HL-60 (cell line): Measurements from ENCODE around the gene CCM2.

Source experiments
- DNase-seq, 2 experiments: peaks; one replicate each; pipeline ENCODE4 v3.0.0-alpha.2; 2010 to 2020; ENCODE audit warnings: low read depth in 1 of 2, low spot score in 1 of 2
- H3K27ac ChIP-seq: fragments of 250-450 bp; sonication (Bioruptor Pico); replicated peaks from 2 replicates; pipeline ENCODE4 v1.5.1; 2020; ENCODE audit warnings: mild to moderate bottlenecking, moderate library complexity
- H3K27me3 ChIP-seq: fragments of 250-450 bp; sonication (Bioruptor Pico); 2 replicates; pipeline ENCODE4 v1.5.1; 2021; ENCODE audit warnings: mild to moderate bottlenecking, moderate library complexity; ENCODE audit not compliant: insufficient read depth, poor library complexity, severe bottlenecking
- H3K4me3 ChIP-seq: replicated peaks from 2 replicates; pipeline ENCODE4 v1.5.1; 2011; ENCODE audit warnings: mild to moderate bottlenecking, control low read depth, low read length; ENCODE audit not compliant: insufficient read depth
- GABPA ChIP-seq: IDR thresholded peaks from 2 replicates; pipeline ENCODE4 v1.6.1; 2012; ENCODE audit warnings: low read depth
- POLR2AphosphoS5 ChIP-seq: IDR thresholded peaks from 2 replicates; pipeline ENCODE4 v1.6.1; 2012; ENCODE audit warnings: low read depth
- SPI1 ChIP-seq: IDR thresholded peaks from 2 replicates; pipeline ENCODE4 v1.6.1; 2012; ENCODE audit warnings: low read depth, mild to moderate bottlenecking, borderline replicate concordance
- TF ChIP-seq, protein P1 (sequence below): IDR thresholded peaks from one replicate; pipeline ENCODE4 v1.5.1; 2011; ENCODE audit warnings: low read length, control low read depth, inconsistent platforms; ENCODE audit not compliant: insufficient read depth
- TF ChIP-seq, protein P2 (sequence below): IDR thresholded peaks from 2 replicates; pipeline ENCODE4 v1.6.1; 2012; ENCODE audit warnings: low read depth; ENCODE audit not compliant: insufficient replicate concordance

The CCM2 gene

DNA sequence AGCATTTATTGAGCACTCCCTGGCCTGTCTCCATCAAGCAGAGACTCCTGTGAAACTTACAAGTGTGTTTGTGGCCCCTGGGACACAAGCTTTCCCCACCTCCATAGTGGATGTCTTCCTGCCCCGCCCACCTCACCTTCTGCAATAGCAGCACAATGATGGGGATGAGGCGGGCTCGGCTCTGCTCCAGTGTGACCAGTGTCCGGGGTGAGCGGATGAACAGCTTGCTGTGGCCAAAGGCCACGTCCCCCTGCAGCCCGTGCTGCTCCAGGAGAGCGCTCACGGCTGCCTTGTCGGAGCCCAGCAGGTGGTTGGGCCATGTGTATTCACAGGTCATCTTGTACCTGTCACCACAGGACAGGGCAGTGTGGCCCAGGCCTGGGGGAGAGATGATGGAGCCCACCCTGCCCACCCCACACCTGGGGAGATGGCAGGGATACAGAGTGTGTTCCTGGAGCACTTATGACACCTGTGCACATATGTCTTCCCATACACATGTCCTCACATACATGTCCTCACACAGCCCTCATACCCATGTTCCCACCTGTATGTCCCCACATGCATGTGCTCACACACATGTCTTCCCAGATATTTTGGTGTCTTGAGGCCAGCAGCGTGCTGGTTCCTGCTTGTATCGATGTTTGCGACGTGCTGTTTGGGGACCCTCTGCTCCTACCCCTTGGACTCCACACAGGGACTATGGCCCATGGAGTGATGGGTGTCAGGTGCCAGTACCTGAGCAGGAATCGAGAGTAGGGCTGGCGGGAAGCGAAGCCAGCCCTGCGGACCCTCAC is 33.9 kb upstream of the CCM2 start:
- Histone ChIP-seq H3K27me3 (no peaks in the 10 kb centered on the region), H3K27ac (no peak overlapping the region), H3K4me3 (no peak overlapping the region)
- DNase-seq = no peak
- TF ChIP-seq, protein P1, sequence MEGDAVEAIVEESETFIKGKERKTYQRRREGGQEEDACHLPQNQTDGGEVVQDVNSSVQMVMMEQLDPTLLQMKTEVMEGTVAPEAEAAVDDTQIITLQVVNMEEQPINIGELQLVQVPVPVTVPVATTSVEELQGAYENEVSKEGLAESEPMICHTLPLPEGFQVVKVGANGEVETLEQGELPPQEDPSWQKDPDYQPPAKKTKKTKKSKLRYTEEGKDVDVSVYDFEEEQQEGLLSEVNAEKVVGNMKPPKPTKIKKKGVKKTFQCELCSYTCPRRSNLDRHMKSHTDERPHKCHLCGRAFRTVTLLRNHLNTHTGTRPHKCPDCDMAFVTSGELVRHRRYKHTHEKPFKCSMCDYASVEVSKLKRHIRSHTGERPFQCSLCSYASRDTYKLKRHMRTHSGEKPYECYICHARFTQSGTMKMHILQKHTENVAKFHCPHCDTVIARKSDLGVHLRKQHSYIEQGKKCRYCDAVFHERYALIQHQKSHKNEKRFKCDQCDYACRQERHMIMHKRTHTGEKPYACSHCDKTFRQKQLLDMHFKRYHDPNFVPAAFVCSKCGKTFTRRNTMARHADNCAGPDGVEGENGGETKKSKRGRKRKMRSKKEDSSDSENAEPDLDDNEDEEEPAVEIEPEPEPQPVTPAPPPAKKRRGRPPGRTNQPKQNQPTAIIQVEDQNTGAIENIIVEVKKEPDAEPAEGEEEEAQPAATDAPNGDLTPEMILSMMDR = no peak
- TF ChIP-seq SPI1 = no peak
- TF ChIP-seq, protein P2, sequence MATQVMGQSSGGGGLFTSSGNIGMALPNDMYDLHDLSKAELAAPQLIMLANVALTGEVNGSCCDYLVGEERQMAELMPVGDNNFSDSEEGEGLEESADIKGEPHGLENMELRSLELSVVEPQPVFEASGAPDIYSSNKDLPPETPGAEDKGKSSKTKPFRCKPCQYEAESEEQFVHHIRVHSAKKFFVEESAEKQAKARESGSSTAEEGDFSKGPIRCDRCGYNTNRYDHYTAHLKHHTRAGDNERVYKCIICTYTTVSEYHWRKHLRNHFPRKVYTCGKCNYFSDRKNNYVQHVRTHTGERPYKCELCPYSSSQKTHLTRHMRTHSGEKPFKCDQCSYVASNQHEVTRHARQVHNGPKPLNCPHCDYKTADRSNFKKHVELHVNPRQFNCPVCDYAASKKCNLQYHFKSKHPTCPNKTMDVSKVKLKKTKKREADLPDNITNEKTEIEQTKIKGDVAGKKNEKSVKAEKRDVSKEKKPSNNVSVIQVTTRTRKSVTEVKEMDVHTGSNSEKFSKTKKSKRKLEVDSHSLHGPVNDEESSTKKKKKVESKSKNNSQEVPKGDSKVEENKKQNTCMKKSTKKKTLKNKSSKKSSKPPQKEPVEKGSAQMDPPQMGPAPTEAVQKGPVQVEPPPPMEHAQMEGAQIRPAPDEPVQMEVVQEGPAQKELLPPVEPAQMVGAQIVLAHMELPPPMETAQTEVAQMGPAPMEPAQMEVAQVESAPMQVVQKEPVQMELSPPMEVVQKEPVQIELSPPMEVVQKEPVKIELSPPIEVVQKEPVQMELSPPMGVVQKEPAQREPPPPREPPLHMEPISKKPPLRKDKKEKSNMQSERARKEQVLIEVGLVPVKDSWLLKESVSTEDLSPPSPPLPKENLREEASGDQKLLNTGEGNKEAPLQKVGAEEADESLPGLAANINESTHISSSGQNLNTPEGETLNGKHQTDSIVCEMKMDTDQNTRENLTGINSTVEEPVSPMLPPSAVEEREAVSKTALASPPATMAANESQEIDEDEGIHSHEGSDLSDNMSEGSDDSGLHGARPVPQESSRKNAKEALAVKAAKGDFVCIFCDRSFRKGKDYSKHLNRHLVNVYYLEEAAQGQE = no peak
- TF ChIP-seq POLR2AphosphoS5 = no peak
- TF ChIP-seq GABPA = no peak

DNA sequence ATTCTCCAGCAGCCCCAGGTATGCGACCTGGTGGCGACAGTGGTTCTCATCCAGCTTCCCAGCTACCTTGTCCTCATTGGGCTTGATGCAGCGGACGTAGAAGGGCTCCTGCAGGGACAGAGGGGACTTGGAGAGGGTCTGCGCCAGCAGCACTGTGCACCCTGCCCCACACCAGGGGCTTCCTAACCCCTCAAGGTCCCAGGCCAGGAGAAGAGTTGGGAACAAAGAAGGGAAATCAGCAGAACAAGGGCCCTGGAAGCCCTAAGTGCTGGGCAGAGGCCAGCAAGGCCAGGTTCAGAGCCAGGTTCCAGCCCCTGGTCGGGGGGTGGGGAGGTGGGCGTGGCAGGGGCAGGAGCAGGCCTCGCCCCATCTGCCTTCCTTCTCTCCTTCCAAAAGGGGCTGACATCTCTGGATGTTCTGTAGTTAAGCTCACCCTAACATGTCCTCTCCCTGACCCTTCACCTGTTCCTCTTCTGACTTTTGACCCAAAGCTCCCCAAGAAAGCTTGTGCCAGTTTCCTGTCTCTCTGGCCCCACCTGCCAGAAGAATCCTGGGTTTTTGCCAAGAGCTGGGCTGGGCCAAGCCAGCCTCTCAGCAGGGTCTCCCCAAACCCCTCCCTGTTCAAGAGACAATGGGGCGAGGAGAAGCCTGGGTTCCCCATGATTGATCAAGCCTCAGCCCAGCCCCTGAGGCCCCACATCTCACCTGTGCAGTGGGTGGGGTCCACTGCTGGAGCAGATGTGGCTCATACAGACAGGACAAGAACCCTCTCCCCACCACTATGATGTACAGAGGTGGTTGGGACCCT is 33.1 kb upstream of the CCM2 start:
- Histone ChIP-seq H3K4me3 (no peak overlapping the region), H3K27me3 (no peaks in the 10 kb centered on the region), H3K27ac (no peak overlapping the region)
- no peak for DNase-seq
- TF ChIP-seq SPI1 (no peak), GABPA (no peak), POLR2AphosphoS5 (no peak)
- TF ChIP-seq, protein P2 = no peak
- TF ChIP-seq, protein P1 = no peak

DNA sequence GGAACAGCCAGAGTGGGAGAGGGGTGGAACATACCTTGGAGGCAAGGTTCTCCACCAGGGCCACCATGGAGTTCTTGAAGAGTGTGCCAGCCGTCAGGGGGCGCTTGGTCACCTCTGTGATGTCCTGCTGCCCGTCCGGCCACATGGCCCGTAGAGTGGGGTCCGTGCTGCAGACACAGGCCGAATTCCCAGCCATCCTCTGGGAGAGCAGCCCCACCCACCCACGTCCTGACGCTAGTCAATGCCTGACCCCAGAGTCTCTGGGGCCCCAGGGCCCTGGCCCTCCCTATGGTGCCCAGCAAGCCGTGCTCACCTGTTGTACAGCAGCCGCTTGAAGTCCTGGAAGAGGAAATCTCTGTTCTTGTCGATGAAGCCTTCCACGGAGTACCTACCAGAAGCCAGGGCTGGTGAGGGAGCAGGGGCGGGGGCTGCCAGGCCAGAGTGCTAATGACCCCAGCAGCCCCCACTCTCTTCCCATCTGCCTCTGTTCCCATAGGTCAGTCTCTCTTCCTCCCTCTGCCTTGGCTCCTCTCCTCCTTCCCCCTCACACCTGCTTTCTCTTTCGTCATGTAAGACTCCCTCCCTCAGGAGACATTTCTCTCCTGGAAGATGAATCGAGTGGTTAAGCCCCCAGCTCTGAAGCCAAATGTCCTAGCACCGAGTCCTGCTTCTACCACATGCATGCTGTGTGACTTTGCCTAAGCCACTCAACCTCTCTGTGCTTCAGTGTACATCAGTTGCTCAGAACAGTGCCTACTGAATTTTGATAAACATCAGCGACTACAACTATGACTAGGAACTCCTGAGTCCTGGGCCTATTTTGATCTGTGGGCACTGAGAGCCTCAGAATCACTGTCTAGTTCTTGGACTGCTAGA is 32.2 kb upstream of the CCM2 start:
- no peak for TF ChIP-seq SPI1
- TF ChIP-seq POLR2AphosphoS5 = peak; percentile 46; the same call in 1 of the 2 replicates
- TF ChIP-seq GABPA = no peak
- TF ChIP-seq, protein P2 = no peak
- TF ChIP-seq, protein P1 = no peak
- no peak overlapping the region for H3K4me3 ChIP-seq
- H3K27ac ChIP-seq = no peak overlapping the region
- H3K27me3 ChIP-seq = no peaks in the 10 kb centered on the region
- no peak for DNase-seq
